GM11168 (cell line): ENCODE measurements around the gene TMCO4.
"Not testable (repeated sequence)": the region's sequence is repeated elsewhere in the genome, so short reads cannot be mapped to it uniquely, and the experiment has no call there.

ENCODE experiments used
- in situ Hi-C: fragments of 300-500 bp; cut with MboI; formaldehyde crosslinking; loops from one replicate; pipeline ENCODE4 v1.12.0; 2022; ENCODE audit warnings: low sequenced_read_pairs; ENCODE audit not compliant: unreplicated experiment

The TMCO4 gene

GRCh38 chr1:19646377-19647319 lies 153.1 kb downstream of the TMCO4 start:
- in situ Hi-C loops = no loop called here

- in situ Hi-C loops = no loop called here
Observed at GRCh38 chr1:19645411-19646251, 154.1 kb downstream of the TMCO4 start.

GRCh38 chr1:19644681-19645410 lies 154.9 kb downstream of the TMCO4 start:
- in situ Hi-C loops = no loop called here

GRCh38 chr1:19644395-19644680 lies 155.4 kb downstream of the TMCO4 start:
- in situ Hi-C loops = no loop called here

- in situ Hi-C loops = no loop called here
Observed at GRCh38 chr1:19643602-19644394, 155.9 kb downstream of the TMCO4 start, which contains the start of gene NBL1. NBL1 (plus strand) TSS chr1:19644311; CDS start chr1:19655031, 10,720 bp downstream.

- in situ Hi-C loops = no loop called here
Observed at GRCh38 chr1:19643121-19643520, 156.6 kb downstream of the TMCO4 start.

GRCh38 chr1:19640363-19641316 lies 159.1 kb downstream of the TMCO4 start:
- in situ Hi-C loops = no loop called here

- in situ Hi-C loops = no loop called here
Observed at GRCh38 chr1:19639999-19640362, 159.7 kb downstream of the TMCO4 start.

GRCh38 chr1:19639228-19639627 lies 160.5 kb downstream of the TMCO4 start:
- in situ Hi-C loops = not testable (repeated sequence)

- in situ Hi-C loops = no loop called here
Observed at GRCh38 chr1:19637606-19638005, 162.1 kb downstream of the TMCO4 start.

GRCh38 chr1:19636749-19637148 lies 163.0 kb downstream of the TMCO4 start:
- in situ Hi-C loops = not testable (repeated sequence)

- in situ Hi-C loops = no loop called here
Observed at GRCh38 chr1:19636065-19636464, 163.7 kb downstream of the TMCO4 start.

GRCh38 chr1:19635646-19636045 lies 164.1 kb downstream of the TMCO4 start:
- in situ Hi-C loops = no loop called here

- in situ Hi-C loops = not testable (repeated sequence)
Observed at GRCh38 chr1:19635064-19635463, 164.7 kb downstream of the TMCO4 start.

- in situ Hi-C loops = no loop called here
Observed at GRCh38 chr1:19633106-19633505, 166.6 kb downstream of the TMCO4 start.
